Gastrocnemius medialis (tissue), 4 donors: ENCODE results near the gene SOX1.

Source experiments
- CTCF ChIP-seq, 5 experiments: fragments of 450-650 bp in 3 of 5; fragments of 200-600 bp in 2 of 5; sonication (generic) in 2 of 5; IDR thresholded peaks in 4 of 5; conservative IDR thresholded peaks in 1 of 5; 1 replicate in 4 of 5; 2 replicates in 1 of 5; pipeline ENCODE4 v1.5.1; 2016 to 2019; ENCODE audit warnings: antibody characterized with exemption in 5 of 5, mild to moderate bottlenecking in 3 of 5, moderate library complexity in 3 of 5
- POLR2A ChIP-seq, 2 donors: fragments of 450-650 bp; IDR thresholded peaks; one replicate each; pipeline ENCODE4 v1.6.1; 2017; ENCODE audit warnings: antibody characterized with exemption in 2 of 2, mild to moderate bottlenecking in 2 of 2, moderate library complexity in 2 of 2

GRCh38 chr13:112034231-112034630, 32.7 kb upstream of the SOX1 start:
- TF ChIP-seq CTCF (IDR thresholded peaks at IDR 0.05 in 4 of 5, conservative IDR thresholded peaks at IDR 0.05 in 1 of 5) (no peak), POLR2A (IDR thresholded peaks at IDR 0.05) (no peak)
